Choroid plexus epithelial cell (primary cell): ENCODE data around the gene MCF2L2.

Experiments
- DNase-seq: peaks from one replicate; pipeline ENCODE4 v3.0.0-alpha.2; 2010; ENCODE audit warnings: low read depth
- H3K4me3 ChIP-seq: 2 replicates; pipeline ENCODE4 v1.5.1; 2011; ENCODE audit warnings: low read depth, mild to moderate bottlenecking, control low read depth, low read length, moderate library complexity
- CTCF ChIP-seq: conservative IDR thresholded peaks from 2 replicates; pipeline ENCODE4 v1.5.1; 2011; ENCODE audit warnings: low read depth, mild to moderate bottlenecking, control low read depth, inconsistent platforms, low read length, moderate library complexity

MCF2L2 gene

GRCh38 chr3:183259621-183260020 is 168.8 kb downstream of the MCF2L2 start:
- H3K4me3 ChIP-seq: no peak overlapping the region
- TF ChIP-seq CTCF: no peak
- no peak for DNase-seq

GRCh38 chr3:183259087-183259486 is 169.3 kb downstream of the MCF2L2 start:
- H3K4me3 ChIP-seq: no peak overlapping the region
- TF ChIP-seq CTCF: no peak
- DNase-seq: no peak

- peak; percentile 30 for DNase-seq
- H3K4me3 ChIP-seq: peak overlapping the region; percentile 82
- no peak for TF ChIP-seq CTCF
These were observed 173.1 kb downstream of the MCF2L2 start for GRCh38 chr3:183255348-183255730.

GRCh38 chr3:183254487-183255347 is 173.7 kb downstream of the MCF2L2 start:
- H3K4me3 ChIP-seq: peak overlapping the region; percentile 82
- TF ChIP-seq CTCF: no peak
- peak; percentile 22 for DNase-seq

- peak; percentile 71 for DNase-seq
- TF ChIP-seq CTCF: no peak
- peak overlapping the region; percentile 82 for H3K4me3 ChIP-seq
These were observed 174.6 kb downstream of the MCF2L2 start for GRCh38 chr3:183253528-183254486.

GRCh38 chr3:183252973-183253527 is 175.4 kb downstream of the MCF2L2 start, which contains the start of gene B3GNT5:
Gene B3GNT5 (plus strand): TSS chr3:183253253. CDS start chr3:183269799, 16,546 bp downstream.
- TF ChIP-seq CTCF: no peak
- peak within 1 kb of the TSS; percentile 82 for H3K4me3 ChIP-seq
- DNase-seq: peak; percentile 70
